AG04450 (cell line): Measurements from ENCODE around the gene SDR42E2. TPM values are rescaled to one million over a fixed set of nuclear protein-coding genes. Genes with fewer than 3 reads are reported as not detected.

Experiments
- CTCF ChIA-PET: fragments of 300-600, 350-600 bp; formaldehyde crosslinking; extraction: SDS; loops from one replicate; lab custom pipeline; 2022; ENCODE audit warnings: antibody characterized with exemption, inconsistent platforms; lab: Charles Lee
- POLR2A ChIA-PET: fragments of 350-600 bp; formaldehyde crosslinking; extraction: SDS; loops from one replicate; lab custom pipeline; 2021; ENCODE audit warnings: antibody characterized with exemption, inconsistent platforms; lab: Yijun Ruan, JAX
- DNase-seq: peaks from one replicate; pipeline ENCODE4 v3.0.0-alpha.2; 2011; ENCODE audit warnings: low read depth, low spot score
- H3K27ac ChIP-seq: one replicate; pipeline ENCODE4 v1.5.1; 2012; ENCODE audit warnings: low read depth, low read length, control low read depth
- H3K27me3 ChIP-seq: one replicate; pipeline ENCODE4 v1.6.0; 2012; ENCODE audit warnings: low read length; ENCODE audit not compliant: control insufficient read depth, insufficient read depth
- H3K4me3 ChIP-seq: 2 replicates; pipeline ENCODE4 v1.5.1; 2011; ENCODE audit warnings: mild to moderate bottlenecking, low read depth, low read length, control low read depth
- H3K9me3 ChIP-seq: 2 replicates; pipeline ENCODE4 v1.5.1; 2012; ENCODE audit warnings: low read length; ENCODE audit not compliant: control insufficient read depth, insufficient read depth
- CTCF ChIP-seq: IDR thresholded peaks from 2 replicates; pipeline ENCODE4 v1.5.1; 2011; ENCODE audit warnings: low read depth, low read length, control low read depth, inconsistent platforms
- polyA plus RNA-seq: library from polyadenylated mRNA; depleted of rRNA; stranded (reverse); fragments of >200 nt; gene quantifications from 2 replicates; pipeline ENCODE4 v1.2.3, GENCODE V29; 2011

The SDR42E2 gene
- polyA plus RNA-seq, 1 experiment = not detected

- Histone ChIP-seq H3K9me3 (no peaks in the 10 kb centered on the region; the same call in 1 of the 2 replicates), H3K4me3 (no peak overlapping the region), H3K27me3 (no peaks in the 10 kb centered on the region), H3K27ac (no peak overlapping the region)
- CTCF ChIA-PET = interaction anchor here (0.9 to 1.4 kb wide), 2 partner anchors 13 to 31 kb away, joined by 4 read pairs; no protein-coding TSS in a partner anchor
- no peak for DNase-seq
- TF ChIP-seq CTCF = no peak
- POLR2A ChIA-PET = interaction anchor here (0.7 kb wide), 1 partner anchor 53 kb away, joined by 3 read pairs; no protein-coding TSS in a partner anchor
These were observed 57.7 kb downstream of the SDR42E2 start for GRCh38 chr16:22220069-22220440.

GRCh38 chr16:22220714-22221113 is 58.4 kb downstream of the SDR42E2 start:
- POLR2A ChIA-PET = no interaction called here
- Histone ChIP-seq H3K4me3 (no peak overlapping the region), H3K27me3 (no peaks in the 10 kb centered on the region), H3K9me3 (no peaks in the 10 kb centered on the region; the same call in 1 of the 2 replicates), H3K27ac (no peak overlapping the region)
- TF ChIP-seq CTCF = no peak
- DNase-seq = no peak
- CTCF ChIA-PET = interaction anchor here (1.4 kb wide), 1 partner anchor 32 kb away, joined by 4 read pairs; no protein-coding TSS in a partner anchor

- no peak for TF ChIP-seq CTCF
- Histone ChIP-seq H3K27me3 (no peaks in the 10 kb centered on the region), H3K9me3 (no peaks in the 10 kb centered on the region; the same call in 1 of the 2 replicates), H3K27ac (no peak overlapping the region), H3K4me3 (no peak overlapping the region)
- no peak for DNase-seq
- ChIA-PET POLR2A (no interaction called here), CTCF (no interaction called here)
These were observed 59.7 kb downstream of the SDR42E2 start for GRCh38 chr16:22222006-22222405.

- no peaks in the 10 kb centered on the region; the same call in 1 of the 2 replicates for H3K9me3 ChIP-seq
- H3K27ac ChIP-seq = no peak overlapping the region
- DNase-seq = no peak
- TF ChIP-seq CTCF = no peak
- no peak overlapping the region for H3K4me3 ChIP-seq
- no peaks in the 10 kb centered on the region for H3K27me3 ChIP-seq
- ChIA-PET POLR2A (interaction anchor here (0.6 kb wide), 1 partner anchor 16 kb away, joined by 4 read pairs; no protein-coding TSS in a partner anchor), CTCF (no interaction called here)
These were observed 60.7 kb downstream of the SDR42E2 start for GRCh38 chr16:22222998-22223397.

GRCh38 chr16:22225060-22225459 is 62.8 kb downstream of the SDR42E2 start:
- CTCF ChIA-PET = interaction anchor here (1.1 to 1.4 kb wide), 2 partner anchors 9 to 19 kb away, joined by 3 to 5 read pairs; partner anchors contain the start of gene EEF2K
- Histone ChIP-seq H3K27me3 (no peaks in the 10 kb centered on the region), H3K27ac (no peak overlapping the region), H3K4me3 (no peak overlapping the region), H3K9me3 (no peaks in the 10 kb centered on the region; the same call in 1 of the 2 replicates)
- no peak for DNase-seq
- POLR2A ChIA-PET = no interaction called here
- no peak for TF ChIP-seq CTCF
